Astrocyte (in vitro differentiated cells and primary cell): ENCODE measurements around the gene PEX5L.

ENCODE experiments used
- EZH2 ChIP-seq: IDR thresholded peaks from 2 replicates; pipeline ENCODE4 v1.6.1; 2012; ENCODE audit warnings: mild to moderate bottlenecking, low read length, inconsistent platforms; ENCODE audit not compliant: insufficient read depth
- TF ChIP-seq, protein P1 (sequence below): IDR thresholded peaks from 2 replicates; pipeline ENCODE4 v1.5.1; 2011; ENCODE audit warnings: low read depth, mild to moderate bottlenecking, inconsistent platforms, low read length, moderate library complexity; ENCODE audit not compliant: insufficient read depth

DNA sequence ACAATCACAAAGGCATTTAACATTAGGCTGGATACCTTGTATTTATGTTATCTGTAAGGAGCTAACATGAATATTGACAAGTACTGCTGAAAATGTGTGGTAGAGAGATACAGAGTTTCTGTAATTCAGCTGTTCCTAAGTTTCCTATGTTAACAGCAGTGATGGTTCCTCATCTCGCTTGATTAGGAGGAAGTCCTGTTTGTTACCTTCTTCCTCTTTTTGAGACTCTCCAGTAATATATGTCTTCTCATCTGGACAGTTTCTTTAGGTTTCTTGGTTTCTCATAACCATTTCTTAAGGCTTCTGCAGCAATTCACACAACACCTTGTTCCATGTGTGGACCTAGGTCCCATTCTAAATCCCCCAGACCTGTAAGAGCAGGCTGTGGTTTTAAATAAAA is 11.4 kb upstream of the PEX5L start:
- TF ChIP-seq, protein P1, sequence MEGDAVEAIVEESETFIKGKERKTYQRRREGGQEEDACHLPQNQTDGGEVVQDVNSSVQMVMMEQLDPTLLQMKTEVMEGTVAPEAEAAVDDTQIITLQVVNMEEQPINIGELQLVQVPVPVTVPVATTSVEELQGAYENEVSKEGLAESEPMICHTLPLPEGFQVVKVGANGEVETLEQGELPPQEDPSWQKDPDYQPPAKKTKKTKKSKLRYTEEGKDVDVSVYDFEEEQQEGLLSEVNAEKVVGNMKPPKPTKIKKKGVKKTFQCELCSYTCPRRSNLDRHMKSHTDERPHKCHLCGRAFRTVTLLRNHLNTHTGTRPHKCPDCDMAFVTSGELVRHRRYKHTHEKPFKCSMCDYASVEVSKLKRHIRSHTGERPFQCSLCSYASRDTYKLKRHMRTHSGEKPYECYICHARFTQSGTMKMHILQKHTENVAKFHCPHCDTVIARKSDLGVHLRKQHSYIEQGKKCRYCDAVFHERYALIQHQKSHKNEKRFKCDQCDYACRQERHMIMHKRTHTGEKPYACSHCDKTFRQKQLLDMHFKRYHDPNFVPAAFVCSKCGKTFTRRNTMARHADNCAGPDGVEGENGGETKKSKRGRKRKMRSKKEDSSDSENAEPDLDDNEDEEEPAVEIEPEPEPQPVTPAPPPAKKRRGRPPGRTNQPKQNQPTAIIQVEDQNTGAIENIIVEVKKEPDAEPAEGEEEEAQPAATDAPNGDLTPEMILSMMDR: no peak
- no peak for TF ChIP-seq EZH2
